ENCODE data around the gene STX3. TPM values are rescaled to one million over a fixed set of nuclear protein-coding genes. Genes with fewer than 3 reads are reported as not detected.
"Not testable (repeated sequence)": the region's sequence is repeated elsewhere in the genome, so short reads cannot be mapped to it uniquely, and the experiment has no call there.

Gene STX3
- total RNA-seq, 4 donors from 2014 or later = 36.5 to 46.4 (median 41.6) TPM

GRCh38 chr11:59815754-59816153, 60.6 kb downstream of the STX3 start:
- no peak for TF ChIP-seq CTCF (IDR thresholded peaks at IDR 0.05)
- no peak for TF ChIP-seq POLR2A (IDR thresholded peaks at IDR 0.05)
- peaks cover 0 to 5% of the 10 kb centered on the region in 2 donors for H3K4me1 ChIP-seq
- intact Hi-C loops (cut with DNase I) = no loop called here
- H3K27me3 ChIP-seq = no peaks in the 10 kb centered on the region
- no peak overlapping the region for H3K27ac ChIP-seq
- WGBS, 2 donors = 79 to 80% methylated on average over 1 of the region's 1 CpG
- H3K4me3 ChIP-seq (replicated peaks in 1 of 3) = no peak overlapping the region
- H3K36me3 ChIP-seq = no peaks in the 10 kb centered on the region
- no peak for DNase-seq
- no peaks in the 10 kb centered on the region for H3K9me3 ChIP-seq

GRCh38 chr11:59816434-59816833, 61.3 kb downstream of the STX3 start:
- H3K27me3 ChIP-seq; H3K27ac ChIP-seq; H3K4me3 ChIP-seq (replicated peaks in 1 of 3); H3K9me3 ChIP-seq; DNase-seq; intact Hi-C loops (cut with DNase I); H3K4me1 ChIP-seq; H3K36me3 ChIP-seq: not testable (repeated sequence)
- 70 to 76% methylated on average over 1 of the region's 1 CpG for WGBS, 2 donors

GRCh38 chr11:59818572-59818971, 63.4 kb downstream of the STX3 start:
- Histone ChIP-seq H3K4me1 (no peaks in the 10 kb centered on the region), H3K27me3 (no peaks in the 10 kb centered on the region), H3K27ac (no peak overlapping the region), H3K36me3 (no peaks in the 10 kb centered on the region), H3K9me3 (no peaks in the 10 kb centered on the region), H3K4me3 (replicated peaks in 1 of 3) (no peak overlapping the region)
- TF ChIP-seq CTCF (IDR thresholded peaks at IDR 0.05) = no peak
- DNase-seq = no peak
- WGBS, 2 donors = 82 to 85% methylated on average over 4 of the region's 4 CpGs
- intact Hi-C loops (cut with DNase I) = no loop called here

GRCh38 chr11:59822989-59823566, 67.9 kb downstream of the STX3 start:
- no peak for DNase-seq
- no peaks in the 10 kb centered on the region for H3K9me3 ChIP-seq
- no peaks in the 10 kb centered on the region for H3K36me3 ChIP-seq
- no peak overlapping the region for H3K27ac ChIP-seq
- 20 to 24% methylated on average over 9 of the region's 9 CpGs for WGBS, 2 donors
- no peak overlapping the region for H3K4me3 ChIP-seq (replicated peaks in 1 of 3)
- TF ChIP-seq CTCF (IDR thresholded peaks at IDR 0.05) (peak in 3 of 6 experiments; percentile 8 to 31 (median 29)), POLR2A (IDR thresholded peaks at IDR 0.05) (no peak)
- intact Hi-C loops (cut with DNase I) = no loop called here
- no peaks in the 10 kb centered on the region for H3K4me1 ChIP-seq
- no peaks in the 10 kb centered on the region for H3K27me3 ChIP-seq

GRCh38 chr11:59829358-59829757, 74.2 kb downstream of the STX3 start:
- no peaks in the 10 kb centered on the region for H3K9me3 ChIP-seq
- H3K27ac ChIP-seq = no peak overlapping the region
- DNase-seq = no peak
- intact Hi-C loops (cut with DNase I) = no loop called here
- no peak overlapping the region for H3K4me3 ChIP-seq (replicated peaks in 1 of 3)
- no peaks in the 10 kb centered on the region for H3K4me1 ChIP-seq
- H3K27me3 ChIP-seq = no peaks in the 10 kb centered on the region
- H3K36me3 ChIP-seq = no peaks in the 10 kb centered on the region
- TF ChIP-seq POLR2A (IDR thresholded peaks at IDR 0.05) (no peak), CTCF (IDR thresholded peaks at IDR 0.05) (no peak)
- WGBS, 2 donors = 74 to 80% methylated on average over 3 of the region's 3 CpGs

GRCh38 chr11:59833602-59834001, 78.4 kb downstream of the STX3 start:
- WGBS, 2 donors = 88% methylated on average over 2 of the region's 2 CpGs
- no peak for TF ChIP-seq CTCF (IDR thresholded peaks at IDR 0.05)
- TF ChIP-seq POLR2A (IDR thresholded peaks at IDR 0.05) = no peak

More at GRCh38 chr11:59833602-59834001, 78.4 kb downstream of the STX3 start:
- Histone ChIP-seq H3K4me3 (replicated peaks in 1 of 3) (no peak overlapping the region), H3K27ac (no peak overlapping the region), H3K9me3 (no peaks in the 10 kb centered on the region), H3K27me3 (no peaks in the 10 kb centered on the region), H3K36me3 (no peaks in the 10 kb centered on the region), H3K4me1 (no peaks in the 10 kb centered on the region)
- intact Hi-C loops (cut with DNase I) = no loop called here
- DNase-seq = no peak
